GM12892 (cell line): ENCODE data around the gene SNX13.

Experiments used
- POLR2A ChIP-seq: IDR thresholded peaks from 2 replicates; pipeline ENCODE4 v1.6.1; 2011; ENCODE audit warnings: low read depth, low read length, control low read depth
- POLR2AphosphoS5 ChIP-seq: IDR thresholded peaks from 2 replicates; pipeline ENCODE4 v1.6.1; 2011; ENCODE audit warnings: low read depth, low read length, control low read depth

DNA sequence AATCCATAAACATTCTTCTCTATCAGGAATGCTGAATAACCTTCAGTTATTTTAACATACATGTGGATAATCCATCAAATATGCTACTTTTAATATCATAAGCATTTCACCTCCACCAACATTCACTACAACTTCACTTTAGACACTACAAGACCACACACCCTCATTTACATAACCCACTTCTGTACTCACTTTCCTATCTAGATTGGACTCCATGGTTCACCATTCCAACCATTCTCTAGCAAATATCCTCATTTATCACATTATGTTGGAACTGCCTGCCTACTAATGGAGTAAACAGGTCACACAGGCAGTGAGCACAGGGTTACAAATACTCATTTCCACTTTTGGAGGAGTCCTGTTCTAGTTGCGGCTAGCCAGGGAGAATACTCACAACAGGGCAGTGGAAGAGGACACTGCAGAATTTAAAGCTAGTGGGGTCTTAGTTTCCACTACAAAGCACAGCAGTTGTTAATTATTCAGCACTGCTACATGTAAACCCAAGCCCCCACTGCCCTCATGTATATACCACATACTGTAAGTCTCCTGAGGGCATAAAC lies 18.4 kb downstream of the SNX13 start:
- TF ChIP-seq POLR2A = no peak
- TF ChIP-seq POLR2AphosphoS5 = no peak
